ENCODE results near the gene ARHGEF18. TPM values are rescaled to one million over a fixed set of nuclear protein-coding genes. Genes with fewer than 3 reads are reported as not detected.

ARHGEF18 gene
- total and polyA plus RNA-seq, 2 of the 13 experiments (the other 11 are each of a cell fraction or from before 2014, with no cell fraction given), result 4.2 to 17.5 TPM

GRCh38 chr19:7394731-7395359 lies 46.1 kb downstream of the ARHGEF18 start (continued):
- TF ChIP-seq LCORL (IDR thresholded peaks at IDR 0.05) (no peak), LCORL (CRISPR knock-in tag; IDR thresholded peaks at IDR 0.05) (peak; percentile 30; the same call in 1 of the 2 replicates), ZNF788 (CRISPR knock-in tag; IDR thresholded peaks at IDR 0.05; ENCODE audit: borderline replicate concordance) (peak; percentile 71; the same call in 1 of the 2 replicates), HNF1A (IDR thresholded peaks at IDR 0.05; ENCODE audit: low read depth) (no peak), HNF1A (CRISPR knock-in tag; IDR thresholded peaks at IDR 0.05; ENCODE audit: borderline replicate concordance) (peak; percentile 27; the same call in 1 of the 2 replicates), ZNF577 (CRISPR knock-in tag; IDR thresholded peaks at IDR 0.05; ENCODE audit: borderline replicate concordance, low read depth) (no peak), ZMYM4 (CRISPR knock-in tag; IDR thresholded peaks at IDR 0.05) (peak; percentile 67), CHCHD3 (CRISPR knock-in tag; IDR thresholded peaks at IDR 0.05) (no peak), TEAD3 (CRISPR knock-in tag; optimal IDR thresholded peaks at IDR 0.05; ENCODE audit: borderline replicate concordance) (no peak), ZNF766 (CRISPR knock-in tag; IDR thresholded peaks at IDR 0.05; ENCODE audit: borderline replicate concordance) (no peak), ZNF263 (CRISPR knock-in tag; IDR thresholded peaks at IDR 0.05) (no peak), MYC (CRISPR knock-in tag; IDR thresholded peaks at IDR 0.05; ENCODE audit: borderline replicate concordance) (peak; percentile 32; the same call in 1 of the 2 replicates), ZSCAN12 (CRISPR knock-in tag; IDR thresholded peaks at IDR 0.05) (no peak), MTF1 (CRISPR knock-in tag; IDR thresholded peaks at IDR 0.05) (no peak), SP4 (CRISPR knock-in tag; IDR thresholded peaks at IDR 0.05) (peak; percentile 99), ADNP (CRISPR knock-in tag; IDR thresholded peaks at IDR 0.05) (no peak), ZNF772 (CRISPR knock-in tag; IDR thresholded peaks at IDR 0.05) (peak; percentile 52; the same call in 1 of the 2 replicates), ZNF556 (CRISPR knock-in tag; IDR thresholded peaks at IDR 0.05; ENCODE audit: borderline replicate concordance) (no peak; the same call in 1 of the 2 replicates), YY1 (IDR thresholded peaks at IDR 0.05; ENCODE audit: insufficient read depth, insufficient replicate concordance, low read depth, low read length) (peak; percentile 44), AGO2 (optimal IDR thresholded peaks at IDR 0.05; ENCODE audit: low read depth, low read length) (no peak), ZNF674 (CRISPR knock-in tag; IDR thresholded peaks at IDR 0.05; ENCODE audit: low read depth) (no peak), RARA (CRISPR knock-in tag; IDR thresholded peaks at IDR 0.05) (peak; percentile 44; the same call in 1 of the 2 replicates), ZNF101 (CRISPR knock-in tag; IDR thresholded peaks at IDR 0.05; ENCODE audit: borderline replicate concordance, low read depth) (no peak), NR0B2 (CRISPR knock-in tag; IDR thresholded peaks at IDR 0.05) (no peak), ZNF501 (CRISPR knock-in tag; IDR thresholded peaks at IDR 0.05) (peak; percentile 85; the same call in 1 of the 2 replicates), POLR2A (IDR thresholded peaks at IDR 0.05; ENCODE audit: insufficient read depth in 1 of 2, low read depth in 2 of 2, low read length in 2 of 2) (peak in 1 of 2 experiments; percentile 74; a peak in 2 of 4 replicates), GATAD1 (CRISPR knock-in tag; IDR thresholded peaks at IDR 0.05) (peak; percentile 90), RXRA (CRISPR knock-in tag; IDR thresholded peaks at IDR 0.05) (peak; percentile 49), NONO (IDR thresholded peaks at IDR 0.05) (no peak), NONO (CRISPR knock-in tag; conservative IDR thresholded peaks at IDR 0.05) (peak; percentile 64; the same call in 1 of the 2 replicates)

Data from HepG2 (cell line).